ENCODE results near the gene TIMP3.

The TIMP3 gene

GRCh38 chr22:32795214-32795596 is 6.3 kb upstream of the TIMP3 start:
- no peak for TF ChIP-seq GATA2 (IDR thresholded peaks at IDR 0.05; ENCODE audit: low read depth, low read length)
- no peak for TF ChIP-seq GATA3 (IDR thresholded peaks at IDR 0.05; ENCODE audit: low read depth, low read length)

GRCh38 chr22:32796865-32797573 is 4.5 kb upstream of the TIMP3 start:
- TF ChIP-seq GATA2 (IDR thresholded peaks at IDR 0.05; ENCODE audit: low read depth, low read length) (no peak), GATA3 (IDR thresholded peaks at IDR 0.05; ENCODE audit: low read depth, low read length) (no peak)

- TF ChIP-seq GATA3 (IDR thresholded peaks at IDR 0.05; ENCODE audit: low read depth, low read length) (no peak), GATA2 (IDR thresholded peaks at IDR 0.05; ENCODE audit: low read depth, low read length) (no peak)
Observed at GRCh38 chr22:32799496-32799895, 2.0 kb upstream of the TIMP3 start.

GRCh38 chr22:32800158-32800882 is 1.2 kb upstream of the TIMP3 start:
- no peak for TF ChIP-seq GATA3 (IDR thresholded peaks at IDR 0.05; ENCODE audit: low read depth, low read length)
- no peak for TF ChIP-seq GATA2 (IDR thresholded peaks at IDR 0.05; ENCODE audit: low read depth, low read length)

GRCh38 chr22:32800994-32801536 is 440 bp upstream of the TIMP3 start:
- TF ChIP-seq GATA3 (IDR thresholded peaks at IDR 0.05; ENCODE audit: low read depth, low read length) (no peak), GATA2 (IDR thresholded peaks at IDR 0.05; ENCODE audit: low read depth, low read length) (no peak)

- TF ChIP-seq GATA2 (IDR thresholded peaks at IDR 0.05; ENCODE audit: low read depth, low read length) (no peak), GATA3 (IDR thresholded peaks at IDR 0.05; ENCODE audit: low read depth, low read length) (no peak)
Observed at GRCh38 chr22:32802237-32802765, 796 bp downstream of the TIMP3 start.

GRCh38 chr22:32803020-32803737 is 1.7 kb downstream of the TIMP3 start:
- TF ChIP-seq GATA2 (IDR thresholded peaks at IDR 0.05; ENCODE audit: low read depth, low read length) (no peak), GATA3 (IDR thresholded peaks at IDR 0.05; ENCODE audit: low read depth, low read length) (no peak)

- TF ChIP-seq GATA2 (IDR thresholded peaks at IDR 0.05; ENCODE audit: low read depth, low read length): no peak
- TF ChIP-seq GATA3 (IDR thresholded peaks at IDR 0.05; ENCODE audit: low read depth, low read length): no peak
Observed at GRCh38 chr22:32803738-32804435, 2.4 kb downstream of the TIMP3 start.

- no peak for TF ChIP-seq GATA3 (IDR thresholded peaks at IDR 0.05; ENCODE audit: low read depth, low read length)
- no peak for TF ChIP-seq GATA2 (IDR thresholded peaks at IDR 0.05; ENCODE audit: low read depth, low read length)
Observed at GRCh38 chr22:32804531-32805360, 3.2 kb downstream of the TIMP3 start.

- TF ChIP-seq GATA3 (IDR thresholded peaks at IDR 0.05; ENCODE audit: low read depth, low read length) (no peak), GATA2 (IDR thresholded peaks at IDR 0.05; ENCODE audit: low read depth, low read length) (no peak)
Observed at GRCh38 chr22:32805361-32805881, 3.9 kb downstream of the TIMP3 start.

- TF ChIP-seq GATA3 (IDR thresholded peaks at IDR 0.05; ENCODE audit: low read depth, low read length) (no peak), GATA2 (IDR thresholded peaks at IDR 0.05; ENCODE audit: low read depth, low read length) (no peak)
Observed at GRCh38 chr22:32806296-32806695, 4.8 kb downstream of the TIMP3 start.

- TF ChIP-seq GATA3 (IDR thresholded peaks at IDR 0.05; ENCODE audit: low read depth, low read length) (no peak), GATA2 (IDR thresholded peaks at IDR 0.05; ENCODE audit: low read depth, low read length) (no peak)
Observed at GRCh38 chr22:32808038-32808445, 6.5 kb downstream of the TIMP3 start.

Measured in SH-SY5Y (cell line).